Renal cortex interstitium (tissue), 11 donors: ENCODE results near the gene RPS10. TPM values are rescaled to one million over a fixed set of nuclear protein-coding genes. Genes with fewer than 3 reads are reported as not detected.

Experiments used
- DNase-seq, 11 donors: peaks; one replicate each; pipeline ENCODE4 v3.0.0-alpha.2; 2013; ENCODE audit warnings: low read depth in 9 of 11, low spot score in 4 of 11; ENCODE audit errors: extremely low read depth in 1 of 11
- polyA plus RNA-seq, 3 donors: library from polyadenylated mRNA; unstranded; fragments of 120-200 nt; gene quantifications; one replicate each; pipeline ENCODE4 v1.2.1, GENCODE V29; 2013; ENCODE audit not compliant: insufficient read length in 3 of 3

RPS10 gene
- polyA plus RNA-seq, 3 donors: 1,231 to 1,439 (median 1,257) TPM

DNA sequence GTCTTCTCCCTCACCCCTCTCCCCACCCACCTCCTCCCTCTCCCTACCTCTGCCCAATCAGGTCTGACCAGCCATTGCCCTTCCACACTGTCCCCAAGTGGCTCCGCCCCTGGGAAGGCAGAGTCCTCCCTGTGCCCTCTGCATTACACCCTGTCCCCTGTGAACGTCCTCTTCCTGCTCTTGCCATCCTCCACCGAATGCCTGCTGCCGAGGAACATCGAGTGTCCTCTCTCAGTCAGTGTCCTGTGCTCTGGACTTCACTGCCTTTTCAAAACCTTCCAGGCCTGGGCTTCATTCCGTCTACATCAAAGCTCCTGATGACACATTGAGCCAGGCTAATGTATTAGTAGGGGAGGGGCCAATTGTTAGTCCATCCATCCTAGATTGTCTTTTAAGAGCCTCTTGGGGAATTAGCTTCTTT, 36.7 kb upstream of the RPS10 start:
- peak in 1 of 11 donors; percentile 35 for DNase-seq

DNA sequence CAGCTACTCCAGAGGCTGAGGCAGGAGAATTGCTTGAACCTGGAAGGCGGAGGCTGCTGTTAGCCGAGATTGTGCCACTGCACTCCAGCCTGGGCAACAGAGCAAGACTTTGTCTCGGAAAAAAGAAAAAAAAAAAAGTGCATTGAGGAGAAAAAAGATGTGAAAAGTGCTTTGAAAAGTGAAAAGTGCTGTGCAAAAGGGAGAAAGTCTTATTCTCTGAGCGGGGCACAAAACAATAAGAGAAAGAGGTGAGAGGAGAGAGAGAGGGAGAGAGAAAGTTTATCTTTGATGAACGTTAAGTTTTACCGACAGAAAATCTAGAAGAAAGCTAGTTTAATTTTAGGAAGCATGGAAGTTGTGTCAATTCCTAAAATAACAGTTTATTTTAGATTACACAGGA, 36.1 kb upstream of the RPS10 start:
- no peak for DNase-seq

DNA sequence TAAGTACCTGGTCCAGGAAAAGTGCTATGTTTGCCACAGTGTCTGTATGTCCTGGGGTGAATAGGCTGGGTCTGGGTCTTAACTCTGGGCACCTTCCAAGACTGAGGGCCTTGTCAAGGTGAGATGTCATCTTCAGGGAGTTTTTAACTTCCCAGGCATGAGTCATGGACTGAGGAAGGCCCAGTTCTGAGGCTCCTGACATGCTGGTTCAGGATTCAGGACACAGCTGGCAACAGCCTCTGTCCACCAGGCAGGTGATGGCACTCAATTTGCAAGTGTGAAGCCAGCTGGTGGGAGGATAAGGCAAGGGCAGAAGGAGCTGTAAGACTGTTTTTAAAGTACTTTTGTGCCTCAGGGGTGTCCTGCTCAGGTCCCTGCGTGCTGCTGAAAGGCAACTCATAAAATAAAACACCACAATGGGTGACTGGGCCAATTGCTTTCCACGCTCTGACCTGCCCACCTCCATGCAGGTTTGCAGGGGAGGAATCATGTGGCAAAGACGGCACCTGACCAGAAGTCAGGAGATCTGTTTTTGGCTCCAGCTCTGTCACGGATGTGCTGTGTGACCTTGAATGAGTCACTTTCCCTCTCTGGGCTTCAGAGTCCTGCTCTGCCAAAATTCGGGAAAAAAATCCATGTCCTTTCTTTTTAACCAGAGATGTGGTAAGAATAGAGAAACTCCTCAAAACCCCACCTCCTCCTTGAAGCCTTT, 35.1 kb upstream of the RPS10 start:
- no peak for DNase-seq

DNA sequence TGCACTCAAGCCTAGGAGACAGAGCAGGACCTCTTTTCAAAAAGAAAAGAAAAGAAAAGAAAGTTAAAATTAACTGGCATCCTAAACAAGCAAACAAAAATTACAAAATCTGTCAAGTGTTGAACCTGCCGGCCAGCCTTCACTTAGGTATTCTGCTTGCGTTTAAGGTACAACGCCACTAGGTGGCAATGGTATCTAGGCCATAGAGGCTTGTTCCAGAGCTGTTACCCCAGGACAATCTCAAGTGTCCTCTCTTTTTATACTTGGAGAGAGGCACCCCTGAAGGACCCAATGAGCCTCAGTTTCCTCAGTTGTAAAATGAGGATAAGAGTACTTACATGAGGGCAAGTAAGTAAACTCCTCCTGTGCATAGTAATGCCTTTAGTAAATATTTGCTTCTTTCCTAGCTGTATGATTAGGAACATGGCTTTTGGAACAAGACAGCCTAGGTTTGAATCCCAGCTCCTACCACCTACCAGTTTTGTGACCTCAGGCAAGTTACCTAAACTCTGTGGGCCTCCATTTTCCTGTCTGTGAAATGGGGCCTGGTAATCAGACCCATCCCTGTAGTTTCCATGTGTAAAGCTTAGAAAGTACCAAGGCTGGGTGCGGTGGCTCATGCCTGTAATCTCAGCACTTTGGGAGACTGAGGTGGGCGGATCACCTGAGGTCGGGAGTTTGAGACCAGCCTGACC, 34.2 kb upstream of the RPS10 start:
- no peak for DNase-seq

DNA sequence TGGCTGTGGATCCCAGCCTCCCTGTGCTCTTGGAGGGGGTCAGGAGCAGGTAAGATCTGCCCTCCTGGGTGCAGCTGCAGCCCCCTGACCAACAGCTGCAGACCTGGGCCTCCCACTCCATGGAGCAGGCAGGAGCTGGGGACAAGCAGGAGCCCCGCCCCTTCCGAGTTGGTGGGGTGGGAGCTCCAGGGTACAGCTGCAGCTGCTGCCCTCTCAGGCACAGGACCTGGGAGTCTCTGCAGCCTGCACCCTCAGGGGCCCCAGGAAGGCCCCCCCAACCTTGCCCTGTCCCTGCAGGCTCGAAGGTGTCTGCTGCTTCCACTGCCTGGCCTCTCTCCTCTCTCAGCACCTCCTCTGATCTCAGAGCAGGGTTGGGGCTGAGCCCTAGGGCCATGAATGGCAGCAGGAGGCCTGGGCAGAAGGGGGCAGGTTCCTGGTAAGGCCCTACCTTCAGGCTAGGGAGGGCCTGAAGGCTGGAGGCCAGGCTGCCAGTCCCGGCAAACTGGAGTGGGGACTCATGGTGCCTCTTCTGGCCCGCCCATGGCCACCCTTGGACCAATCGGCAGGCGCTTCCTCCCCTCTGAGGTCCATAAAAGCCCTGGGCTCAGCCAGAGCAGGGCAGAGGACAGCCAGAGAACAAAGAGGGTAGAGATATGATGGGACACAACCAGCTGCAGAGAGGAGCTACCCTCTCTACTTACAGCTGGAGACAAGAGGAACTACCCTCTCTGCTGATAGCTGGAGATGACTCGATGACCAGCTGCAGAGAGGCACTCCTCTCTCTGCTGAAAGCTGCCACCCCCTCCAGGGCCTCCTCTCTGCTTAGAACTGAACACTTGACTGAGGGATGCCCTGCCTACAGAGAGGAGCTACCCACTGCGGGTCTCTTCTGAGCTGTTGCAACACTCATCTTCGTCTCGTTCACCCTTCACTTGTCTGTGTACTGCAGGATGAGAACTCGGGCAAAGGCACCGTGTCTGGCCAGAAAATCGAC, 32.2 kb upstream of the RPS10 start:
- no peak for DNase-seq

DNA sequence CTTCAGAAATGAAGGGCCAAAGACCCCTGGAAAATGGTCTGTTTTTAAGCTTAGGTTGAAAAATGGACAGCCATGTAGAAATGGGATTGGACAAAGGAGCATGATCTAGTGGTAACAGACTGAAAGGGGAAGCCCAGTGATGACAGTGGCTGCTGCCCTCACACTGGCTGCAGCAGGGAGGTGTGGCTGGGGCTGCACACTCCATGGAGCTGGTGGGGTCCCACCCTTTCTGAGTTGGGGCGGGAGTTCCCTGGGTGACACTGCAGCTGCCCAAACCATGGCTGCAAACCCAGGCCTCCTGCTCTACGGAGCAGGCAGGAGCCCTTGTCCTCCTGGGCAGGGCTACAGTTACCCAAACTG, 31.5 kb upstream of the RPS10 start:
- no peak for DNase-seq

DNA sequence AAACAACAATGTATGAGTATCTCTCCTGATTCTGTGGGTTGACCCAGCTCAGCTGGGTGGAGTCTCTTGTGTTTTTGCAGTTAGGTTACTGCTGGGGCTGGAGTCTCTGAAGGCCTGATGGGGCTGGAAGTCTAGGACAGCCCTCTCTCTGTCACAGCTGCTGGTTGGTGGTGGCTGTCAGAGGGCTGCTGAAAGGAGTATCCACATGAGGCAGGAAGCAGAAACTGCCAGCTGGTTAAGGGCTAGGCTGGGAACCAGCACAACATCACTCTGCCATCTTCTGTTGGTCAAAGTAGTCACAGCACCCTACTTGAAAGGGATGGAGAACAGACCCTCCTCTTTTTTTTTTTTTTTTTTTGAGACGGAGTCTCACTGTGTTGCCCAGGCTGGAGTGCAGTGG, 30.0 kb upstream of the RPS10 start:
- no peak for DNase-seq

DNA sequence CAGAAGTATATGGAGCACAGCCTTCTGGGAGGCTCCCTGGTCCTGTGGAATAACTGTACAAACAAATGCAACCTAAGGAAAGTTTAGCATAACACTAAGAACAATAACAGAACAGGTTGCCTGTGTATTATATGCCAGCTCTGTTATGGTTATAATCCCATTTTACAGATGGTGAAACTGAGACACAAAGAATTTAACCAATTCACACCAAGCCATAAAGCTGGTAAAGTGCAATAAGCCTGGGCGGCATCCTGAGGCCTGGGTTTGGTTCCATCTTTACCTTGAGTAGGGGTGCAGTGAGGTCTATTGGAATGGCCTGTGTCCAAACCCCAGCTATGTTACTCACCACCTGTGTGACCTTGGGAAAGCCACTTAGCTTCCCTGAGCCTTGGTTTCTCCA, 25.3 kb upstream of the RPS10 start:
- DNase-seq: no peak

DNA sequence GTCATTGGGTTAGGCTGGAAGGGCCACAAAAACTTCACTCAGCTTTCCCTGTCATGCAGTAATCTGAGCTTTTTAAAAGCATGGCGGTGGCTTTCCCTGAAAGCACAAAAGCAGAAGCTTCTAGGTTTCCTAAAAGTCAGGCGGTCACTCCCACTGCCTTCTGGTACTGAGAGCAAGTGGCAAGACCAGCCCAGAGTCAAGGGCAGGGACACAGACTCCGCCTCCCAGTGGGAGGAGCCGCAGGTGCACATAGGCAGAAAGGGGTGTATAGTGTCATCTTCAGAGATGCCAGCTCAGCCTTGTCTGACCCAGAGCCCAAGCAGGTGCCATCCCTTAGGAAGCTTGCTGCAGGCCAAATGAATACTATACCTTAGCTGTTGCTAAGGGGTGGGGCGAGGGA, 22.0 kb upstream of the RPS10 start:
- peak in 1 of 11 donors; percentile 41 for DNase-seq

DNA sequence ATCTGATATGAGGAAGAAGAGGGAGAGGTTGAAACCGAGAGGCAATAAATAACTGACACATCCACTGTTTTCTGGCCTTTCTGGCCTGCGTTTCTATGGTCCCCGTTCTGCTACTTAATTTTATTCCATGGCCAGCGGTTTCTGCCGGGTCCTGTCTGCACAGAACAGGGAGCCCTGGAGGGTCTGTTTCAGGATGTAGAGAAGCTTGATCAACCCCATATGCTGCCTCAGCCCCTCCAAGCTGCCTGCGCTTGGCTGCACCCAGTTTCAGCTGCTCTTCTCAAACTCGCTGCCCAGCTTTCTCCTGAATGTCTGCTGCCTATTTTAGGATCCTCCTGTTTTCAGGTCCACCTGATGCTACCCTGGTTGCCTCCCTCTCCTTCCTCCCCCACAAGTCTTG, 21.5 kb upstream of the RPS10 start:
- DNase-seq: peak in 2 of 11 donors; percentile 37 to 63

DNA sequence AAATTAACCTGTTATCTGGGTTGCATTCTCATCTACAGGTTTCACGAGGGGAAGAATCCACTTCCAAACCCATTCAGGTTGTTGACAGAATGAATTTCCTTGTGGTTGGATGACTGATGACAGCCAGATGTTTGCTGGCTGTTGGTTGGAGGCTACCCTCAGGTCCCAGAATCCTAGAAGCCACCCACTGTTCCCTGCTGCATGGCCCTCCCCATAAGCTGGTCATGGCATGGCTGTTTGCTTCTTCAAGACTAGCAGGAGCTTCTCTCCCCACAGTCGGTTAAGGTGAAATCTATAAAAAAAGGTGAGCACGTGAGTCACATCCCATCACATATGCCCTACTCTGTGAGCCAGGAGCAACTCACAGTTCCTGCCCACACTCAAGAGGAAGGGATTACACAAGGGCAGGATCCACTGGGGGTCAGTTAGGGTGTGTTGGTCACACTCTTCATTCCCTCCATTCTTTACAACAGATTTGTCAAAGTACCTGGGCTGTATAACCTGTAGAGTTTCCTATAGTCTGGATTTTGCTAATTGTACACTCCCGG, 19.5 kb upstream of the RPS10 start:
- DNase-seq: no peak

DNA sequence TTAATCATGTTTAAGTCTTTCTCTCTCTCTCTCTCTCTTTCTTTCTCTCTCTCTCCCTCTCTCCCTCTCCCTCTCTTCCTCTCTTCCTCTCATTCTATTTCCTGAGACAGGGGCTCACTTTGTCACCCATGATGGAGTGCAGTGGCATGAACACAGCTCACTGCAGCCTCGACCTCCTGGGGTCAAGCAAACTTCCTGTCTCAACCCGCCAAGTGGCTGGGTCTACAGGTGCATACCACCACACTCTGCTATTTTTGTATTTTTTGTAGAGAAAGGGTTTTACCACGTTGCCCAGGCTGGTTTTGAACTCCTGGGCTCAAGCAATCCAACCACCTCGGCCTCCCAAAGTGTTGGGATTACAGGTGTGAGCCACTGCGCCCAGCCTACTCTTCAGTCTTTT, 15.7 kb upstream of the RPS10 start:
- no peak for DNase-seq

DNA sequence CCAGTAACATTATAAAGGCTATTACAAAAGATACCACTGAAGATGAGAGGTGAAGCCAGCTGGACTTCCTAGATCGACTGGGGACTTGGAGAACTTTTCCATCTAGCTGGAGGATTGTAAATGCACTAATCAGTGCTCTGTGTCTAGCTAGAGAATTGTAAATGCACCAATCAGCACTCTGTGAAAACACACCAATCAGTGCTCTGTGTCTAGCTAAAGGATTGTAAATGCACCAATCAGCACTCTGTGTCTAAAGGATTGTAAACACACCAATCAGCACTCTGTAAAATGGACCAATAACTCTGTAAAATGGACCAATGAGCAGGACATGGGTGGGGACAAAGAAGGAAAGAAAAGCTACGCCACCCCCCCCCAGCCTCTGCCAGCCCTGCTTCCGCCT, 13.6 kb upstream of the RPS10 start:
- no peak for DNase-seq

DNA sequence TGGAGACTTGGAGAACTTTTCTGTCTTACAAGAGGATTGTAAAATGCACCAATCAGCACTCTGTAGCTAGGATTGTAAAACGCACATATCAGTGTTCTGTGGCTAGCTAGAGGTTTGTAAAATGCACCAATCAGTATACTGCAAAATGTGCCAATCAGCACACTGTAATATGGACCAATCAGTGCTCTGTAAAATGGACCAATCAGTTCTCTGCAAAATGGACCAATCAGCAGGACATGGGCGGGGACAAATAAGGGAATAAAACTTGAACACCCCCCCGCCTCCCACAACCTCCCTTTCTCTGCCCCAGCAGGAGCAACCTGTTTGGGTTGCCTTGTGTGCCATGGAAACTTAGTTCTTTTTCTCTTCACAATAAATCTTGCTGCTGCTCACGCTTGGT, 12.8 kb upstream of the RPS10 start:
- no peak for DNase-seq

DNA sequence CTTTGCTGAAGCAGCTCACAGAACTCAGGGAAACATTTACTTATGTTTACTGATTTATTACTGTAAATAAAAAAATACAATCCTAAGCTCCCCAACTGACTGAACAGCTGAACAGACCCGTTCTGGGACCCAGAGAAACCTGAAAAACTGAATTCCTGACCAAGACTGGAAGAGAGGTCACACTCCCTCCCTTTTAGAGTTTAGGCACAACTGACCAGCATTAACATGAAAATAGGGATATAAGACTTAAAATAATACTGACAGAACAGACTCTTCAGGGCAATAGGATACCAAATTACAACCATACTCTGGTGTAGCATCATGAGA, 11.7 kb upstream of the RPS10 start:
- DNase-seq: no peak

DNA sequence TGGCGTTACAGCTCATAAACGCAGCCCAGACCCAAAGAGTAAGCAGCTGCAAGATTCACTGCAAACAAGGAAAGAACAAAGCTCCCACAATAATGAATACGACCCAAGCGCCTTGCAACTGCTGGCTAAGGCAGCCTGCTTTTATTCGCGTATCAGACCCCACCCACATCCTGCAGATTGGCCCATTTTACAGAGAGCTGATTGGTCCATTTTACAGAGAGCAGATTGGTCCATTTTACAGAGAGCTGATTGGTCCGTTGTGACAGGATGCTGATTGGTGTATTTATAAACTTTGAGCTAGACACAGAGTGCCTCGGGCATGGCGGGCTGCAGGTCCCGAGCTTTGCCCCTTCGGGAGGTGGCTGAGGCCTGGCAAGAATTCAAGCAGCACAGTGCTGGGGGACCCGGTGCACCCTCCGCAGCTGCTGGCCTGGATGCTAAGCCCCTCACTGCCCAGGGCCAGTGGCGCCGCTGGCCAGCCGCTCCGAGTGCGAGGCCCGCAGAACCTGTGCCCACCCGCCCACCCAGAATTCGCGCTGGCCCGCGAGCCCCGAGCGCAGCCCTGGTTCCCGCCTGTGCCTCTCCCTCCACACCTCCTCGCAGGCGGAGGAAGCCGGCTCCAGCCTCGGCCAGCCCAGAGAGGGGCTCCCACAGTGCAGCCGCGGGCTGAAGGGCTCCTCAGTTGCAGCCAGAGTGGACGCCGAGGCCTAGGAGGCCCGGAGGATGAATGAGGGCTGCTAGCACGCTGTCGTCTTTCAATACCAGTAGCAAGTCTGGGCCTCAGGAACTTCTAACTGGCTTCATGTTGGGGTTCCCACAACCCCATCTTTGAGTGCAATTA, 11.2 kb upstream of the RPS10 start:
- DNase-seq: no peak

DNA sequence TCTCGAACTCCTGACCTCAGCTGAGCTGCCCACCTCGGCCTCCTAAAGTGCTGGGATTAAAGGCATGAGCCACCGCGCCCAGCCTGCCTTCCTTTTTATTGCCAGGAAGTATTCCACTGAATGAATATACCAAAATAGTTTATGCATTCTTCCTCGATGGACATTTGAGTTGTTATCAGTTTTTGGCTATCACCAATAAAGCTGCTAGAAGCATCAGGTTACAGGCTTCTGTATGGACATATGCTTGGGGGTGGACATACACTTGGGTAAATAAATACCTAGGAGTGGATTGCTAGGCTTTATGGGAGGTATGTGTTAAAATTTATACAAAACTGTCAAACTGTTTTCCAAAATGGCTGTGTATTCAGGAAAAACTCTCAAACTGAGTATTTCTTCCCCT, 10.0 kb upstream of the RPS10 start:
- DNase-seq: no peak

DNA sequence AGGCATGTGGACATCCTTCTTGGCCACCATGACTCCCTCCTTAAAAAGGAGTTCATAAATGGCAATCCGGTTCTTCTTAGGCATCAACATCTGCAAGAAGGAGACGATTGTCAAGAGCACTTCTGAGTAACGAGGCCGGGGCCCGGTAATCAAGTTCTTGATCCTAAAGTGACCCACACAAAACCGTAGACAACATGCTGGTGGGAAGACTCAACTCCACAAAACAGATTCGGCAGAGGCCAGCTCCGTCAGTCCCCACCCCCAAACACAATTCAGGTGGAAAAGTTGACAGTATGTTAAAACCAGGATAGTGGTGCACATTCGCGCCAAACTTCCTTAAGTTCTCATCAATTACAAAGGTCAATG, 754 bp downstream of the RPS10 start:
- no peak for DNase-seq
